HG02938 (cell line): ENCODE measurements around the gene KIAA1671.

Source experiments
- ATAC-seq: cut with Tn5 transposase; IDR thresholded peaks from one replicate; pipeline ENCODE4 v1.9.1; 2021; ENCODE audit warnings: mild to moderate bottlenecking, moderate library complexity; ENCODE audit not compliant: unreplicated experiment

KIAA1671 gene

DNA sequence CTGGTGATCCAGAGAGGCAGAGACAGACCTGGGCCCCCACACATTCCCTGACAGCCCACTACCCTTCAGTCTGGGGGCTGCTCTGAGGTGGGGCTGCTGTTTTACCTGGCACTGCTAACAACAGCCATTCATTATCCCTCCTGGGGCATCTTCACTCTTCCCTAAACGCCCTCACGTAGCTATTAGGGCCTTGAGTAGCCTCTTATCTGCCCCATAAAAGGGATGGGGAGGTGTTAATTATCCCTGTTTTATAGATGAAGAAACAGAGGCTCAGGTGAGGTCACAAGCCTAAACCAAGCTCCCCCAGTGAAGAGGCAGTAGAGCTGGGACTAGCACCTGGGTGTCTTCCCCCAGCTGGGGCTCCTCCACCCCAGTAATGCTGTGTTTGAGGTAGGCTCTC, 79.5 kb downstream of the KIAA1671 start:
- ATAC-seq = no peak

DNA sequence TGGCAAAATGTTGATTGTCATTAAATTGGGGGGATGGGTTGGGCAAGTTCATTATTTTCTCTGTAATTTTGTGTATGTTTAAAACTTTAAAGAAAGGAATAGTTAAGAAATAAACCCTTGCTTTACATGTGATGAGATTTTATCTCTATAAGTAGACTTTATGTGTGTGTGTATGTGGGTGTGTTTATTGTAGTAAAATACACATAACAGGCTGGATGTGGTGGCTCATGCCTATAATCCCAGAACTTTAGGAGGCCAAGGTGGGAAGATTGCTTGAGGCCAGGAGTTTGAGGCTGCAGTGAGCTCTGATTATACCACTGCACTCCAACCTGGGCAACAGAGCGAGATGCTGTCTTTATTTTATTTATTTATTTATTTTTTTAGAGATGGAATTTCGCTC, 83.2 kb downstream of the KIAA1671 start:
- ATAC-seq = no peak

DNA sequence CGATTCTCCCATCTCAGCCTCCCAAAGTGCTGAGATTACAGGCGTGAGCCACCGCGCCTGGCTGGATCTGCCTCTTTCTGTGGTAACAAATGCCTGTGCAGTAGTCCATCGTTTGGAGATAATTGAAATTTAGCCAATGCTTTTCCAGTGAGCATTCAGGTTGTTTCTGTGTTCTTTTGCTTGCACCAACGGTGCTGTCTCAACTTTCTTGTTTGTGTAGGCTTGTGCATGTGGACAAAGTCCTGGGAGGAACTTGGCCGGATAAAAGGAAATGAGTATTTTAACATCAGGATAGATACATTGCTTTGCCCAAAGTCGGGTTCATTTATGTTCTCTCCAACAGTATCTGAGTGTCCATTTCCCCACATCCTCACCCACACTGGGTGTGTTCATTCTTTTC, 85.7 kb downstream of the KIAA1671 start:
- no peak for ATAC-seq

DNA sequence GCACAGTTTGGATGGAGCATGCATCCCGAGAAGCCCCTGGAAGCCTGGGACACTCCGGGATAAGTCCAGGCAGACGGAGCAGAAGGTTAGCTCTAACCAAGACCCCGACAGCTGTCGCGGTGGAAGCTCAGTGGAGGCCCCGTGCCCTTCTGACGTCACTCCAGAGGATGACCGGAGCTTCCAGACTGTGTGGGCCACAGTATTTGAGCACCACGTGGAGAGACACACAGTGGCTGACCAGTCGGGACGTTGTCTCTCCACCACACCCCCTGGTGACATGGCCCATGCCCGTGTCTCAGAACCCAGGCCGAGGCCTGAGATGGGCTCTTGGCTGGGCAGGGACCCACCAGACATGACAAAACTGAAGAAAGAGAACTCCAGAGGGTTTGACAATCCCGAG, 86.3 kb downstream of the KIAA1671 start:
- ATAC-seq = no peak

DNA sequence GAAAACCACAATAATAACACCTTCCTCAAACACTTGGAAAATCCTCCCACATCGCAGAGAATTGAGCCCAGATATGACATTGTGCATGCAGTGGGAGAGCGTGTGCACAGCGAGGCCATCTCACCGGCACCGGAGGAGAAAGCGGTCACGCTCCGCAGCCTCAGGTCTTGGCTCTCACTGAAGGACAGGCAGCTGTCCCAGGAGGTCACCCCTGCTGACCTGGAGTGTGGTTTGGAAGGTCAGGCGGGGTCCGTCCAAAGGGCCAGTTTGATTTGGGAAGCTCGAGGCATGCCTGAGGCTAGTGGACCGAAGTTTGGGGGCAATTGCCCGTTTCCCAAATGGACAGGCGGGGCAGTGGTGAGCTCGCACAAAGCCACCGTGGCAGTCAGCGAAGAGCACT, 86.7 kb downstream of the KIAA1671 start:
- no peak for ATAC-seq

DNA sequence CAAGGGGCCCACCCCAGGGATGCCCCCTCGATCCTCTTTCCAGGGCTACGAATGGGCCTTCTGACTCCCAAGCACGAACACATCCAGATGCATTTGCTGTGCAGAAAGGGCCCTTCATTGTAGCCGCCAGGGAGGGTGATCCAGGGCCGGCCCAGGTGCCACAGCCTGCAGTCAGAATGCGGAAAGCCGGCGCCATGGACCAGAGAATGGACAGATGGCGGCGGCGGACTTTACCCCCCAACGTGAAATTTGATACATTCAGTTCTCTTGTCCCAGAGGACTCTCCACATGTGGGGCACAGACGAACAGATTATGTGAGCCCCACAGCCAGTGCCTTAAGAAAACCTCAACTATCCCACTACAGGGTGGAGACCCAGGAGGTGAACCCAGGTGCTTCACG, 87.2 kb downstream of the KIAA1671 start:
- ATAC-seq = no peak

DNA sequence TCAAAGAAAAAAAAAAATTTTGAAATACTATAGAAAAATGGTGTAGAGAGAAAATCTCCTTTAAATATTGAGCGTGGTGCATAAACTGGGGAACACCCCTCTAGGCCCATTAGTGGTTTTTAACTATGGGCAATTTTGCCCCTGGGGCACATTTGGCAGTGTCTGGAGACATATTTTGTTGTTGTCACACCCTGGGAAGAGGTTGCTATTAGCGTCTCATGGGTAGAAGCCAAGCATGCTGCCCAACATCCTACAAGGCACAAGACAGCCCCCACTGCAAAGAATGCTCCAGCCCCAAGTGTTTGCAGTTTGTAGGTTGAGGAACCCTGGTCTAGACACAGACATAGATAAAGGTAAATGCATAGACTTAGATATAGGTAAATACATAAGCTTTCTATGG, 92.6 kb downstream of the KIAA1671 start:
- ATAC-seq = no peak

DNA sequence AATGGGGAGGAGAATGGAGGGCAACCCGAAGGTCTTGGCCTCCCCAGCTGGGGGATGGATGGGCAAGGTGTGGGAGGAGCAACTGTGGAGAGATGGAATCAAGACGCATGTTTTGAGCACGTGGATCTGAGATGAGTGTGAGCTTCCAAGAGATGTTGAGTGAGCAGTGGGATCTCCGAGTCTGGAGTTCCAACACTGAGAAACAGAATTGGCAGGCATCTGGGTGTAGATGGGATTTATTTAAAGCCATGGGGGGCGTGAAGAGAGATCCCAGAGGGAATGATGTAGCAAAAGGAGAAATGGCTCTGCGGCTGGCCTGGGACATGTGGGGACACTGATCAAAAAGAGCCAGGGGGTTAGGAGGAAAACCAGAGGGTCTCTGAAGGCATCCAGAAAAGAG, 95.6 kb downstream of the KIAA1671 start:
- no peak for ATAC-seq

DNA sequence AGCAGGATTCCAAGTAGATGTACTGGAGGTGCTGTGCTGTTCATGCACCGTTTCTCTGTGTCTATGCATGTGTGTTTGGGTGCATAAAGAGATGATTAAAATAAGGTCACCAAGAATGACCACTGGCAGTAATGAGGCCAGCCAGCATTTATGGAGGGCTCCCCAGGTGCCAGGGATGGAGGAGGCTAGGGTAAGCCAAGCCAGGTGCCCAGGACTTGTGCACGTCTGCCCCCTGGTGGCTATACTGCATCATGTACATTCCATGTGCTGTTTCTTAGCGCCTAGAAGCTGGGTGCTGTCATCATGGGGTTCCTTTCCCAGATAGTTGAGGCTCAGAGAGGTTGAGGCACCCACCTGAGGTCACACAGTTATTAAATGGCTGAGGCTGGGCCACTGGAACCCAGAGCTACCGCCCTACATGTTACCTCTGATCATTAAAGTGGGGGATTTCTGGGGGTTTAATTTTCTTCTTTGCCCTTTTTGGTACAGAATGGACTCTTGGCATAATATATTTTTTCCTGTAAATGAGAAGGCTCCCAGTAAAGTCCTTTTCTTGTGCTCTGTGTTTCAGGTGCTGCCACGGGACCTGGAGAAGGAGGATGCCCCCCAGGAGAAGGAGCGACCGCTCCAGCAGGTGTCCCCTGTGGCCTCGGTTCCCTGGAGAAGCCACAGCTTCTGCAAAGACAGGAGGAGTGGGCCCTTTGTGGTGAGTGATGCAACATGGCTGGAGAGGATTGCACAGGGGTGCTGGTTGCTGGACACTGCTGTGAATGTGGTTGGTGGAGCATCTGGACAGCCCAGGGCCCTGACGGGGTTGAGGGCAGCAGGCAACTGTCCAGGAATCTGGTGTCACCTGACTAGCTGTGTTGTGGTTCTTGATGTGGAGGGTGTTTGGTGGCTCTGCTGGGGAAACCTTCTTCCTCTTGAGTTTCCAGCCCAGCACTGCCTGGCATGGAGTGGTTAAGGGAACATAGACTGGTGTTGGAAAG, 96.4 kb downstream of the KIAA1671 start:
- no peak for ATAC-seq

DNA sequence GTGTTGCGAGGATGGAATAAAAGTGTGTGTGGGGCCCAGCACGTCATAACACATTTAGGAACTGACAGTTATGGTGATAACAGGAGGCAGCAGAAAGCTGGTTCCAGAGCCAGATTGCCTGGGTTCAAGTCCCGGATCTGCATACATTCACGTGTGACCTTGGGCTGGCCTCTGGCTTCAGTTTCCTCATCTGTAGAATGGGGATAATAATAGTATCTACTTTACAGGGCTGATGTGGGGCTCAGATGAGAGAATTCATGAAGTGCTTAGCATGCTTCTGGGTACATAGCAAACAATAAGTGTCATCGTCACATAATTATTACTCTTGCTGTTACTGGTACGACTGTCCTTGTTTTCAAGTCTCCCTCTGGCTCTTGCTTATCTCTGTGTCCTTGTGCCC, 97.3 kb downstream of the KIAA1671 start:
- no peak for ATAC-seq

DNA sequence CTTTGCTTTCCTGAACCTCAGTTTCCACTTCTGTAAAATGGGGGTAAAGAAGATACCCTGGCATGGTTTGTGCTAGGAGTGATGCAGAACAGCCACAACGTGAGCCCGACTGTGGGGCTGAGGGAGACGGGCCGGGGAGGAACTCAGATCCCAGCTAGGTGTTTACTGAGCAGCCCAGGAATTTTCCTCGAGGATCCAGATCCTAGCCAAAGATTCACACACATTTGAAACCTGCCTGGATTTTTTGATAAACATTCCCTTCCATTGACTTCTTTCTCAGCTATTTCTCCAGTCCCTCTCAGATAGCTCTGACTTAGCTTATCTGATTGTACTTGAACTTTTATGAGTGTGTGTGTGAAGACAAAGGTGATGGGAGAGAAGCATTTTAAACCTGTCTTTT, 98.0 kb downstream of the KIAA1671 start:
- ATAC-seq = no peak

DNA sequence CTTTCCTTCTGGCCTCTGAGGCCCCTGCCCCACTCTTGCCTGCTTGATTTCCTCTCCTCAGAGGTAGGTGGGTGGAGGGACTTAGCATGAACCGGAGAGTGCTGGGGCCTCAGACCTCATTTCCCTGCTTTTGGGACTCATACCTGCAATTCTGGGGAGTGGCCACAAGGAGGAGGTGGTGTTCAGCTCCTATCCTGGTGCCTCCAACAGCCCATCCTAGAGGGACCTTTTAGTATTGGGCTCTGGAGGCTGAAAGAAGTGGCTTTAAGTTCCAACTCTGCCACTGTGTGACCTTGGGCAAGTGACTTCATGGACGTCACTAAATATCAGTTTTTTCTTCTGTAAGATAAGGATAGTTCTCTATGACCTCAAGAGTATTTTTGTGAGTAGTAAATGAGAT, 98.6 kb downstream of the KIAA1671 start:
- ATAC-seq = no peak

DNA sequence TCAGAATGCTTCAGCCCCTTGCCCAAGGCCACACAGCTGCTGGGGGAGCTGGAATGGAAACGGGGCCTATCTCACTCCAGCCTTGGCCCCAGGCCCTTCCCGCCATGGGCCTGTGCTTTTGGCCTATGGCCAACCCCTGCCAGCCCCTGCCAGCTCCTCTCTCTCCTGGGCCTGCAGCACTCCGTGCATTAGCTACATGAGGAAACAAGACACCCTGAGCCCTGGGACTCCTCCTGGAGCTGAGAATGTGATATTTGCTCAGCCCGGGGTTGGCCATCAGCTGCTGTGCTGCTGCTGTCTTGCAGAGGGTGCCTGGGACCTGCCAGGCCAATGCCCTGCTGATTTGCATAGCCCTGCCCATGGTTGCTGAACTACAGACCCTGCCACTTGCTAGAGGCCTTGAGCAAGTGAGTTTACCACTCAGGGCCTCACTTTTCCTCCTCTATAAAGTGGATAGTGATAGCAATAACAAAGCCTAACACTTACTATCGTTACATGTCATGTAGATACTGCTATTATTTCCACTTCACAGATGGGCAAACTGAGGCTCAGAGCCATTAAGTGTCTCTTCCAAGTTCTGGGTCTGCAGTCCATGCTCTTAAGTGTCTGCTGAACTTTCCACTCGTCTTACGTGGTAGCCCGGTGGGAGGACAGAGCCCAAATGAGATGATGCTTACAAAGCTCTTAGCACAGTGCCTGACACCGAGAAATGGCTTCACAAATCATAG, 99.6 kb downstream of the KIAA1671 start:
- ATAC-seq = no peak

DNA sequence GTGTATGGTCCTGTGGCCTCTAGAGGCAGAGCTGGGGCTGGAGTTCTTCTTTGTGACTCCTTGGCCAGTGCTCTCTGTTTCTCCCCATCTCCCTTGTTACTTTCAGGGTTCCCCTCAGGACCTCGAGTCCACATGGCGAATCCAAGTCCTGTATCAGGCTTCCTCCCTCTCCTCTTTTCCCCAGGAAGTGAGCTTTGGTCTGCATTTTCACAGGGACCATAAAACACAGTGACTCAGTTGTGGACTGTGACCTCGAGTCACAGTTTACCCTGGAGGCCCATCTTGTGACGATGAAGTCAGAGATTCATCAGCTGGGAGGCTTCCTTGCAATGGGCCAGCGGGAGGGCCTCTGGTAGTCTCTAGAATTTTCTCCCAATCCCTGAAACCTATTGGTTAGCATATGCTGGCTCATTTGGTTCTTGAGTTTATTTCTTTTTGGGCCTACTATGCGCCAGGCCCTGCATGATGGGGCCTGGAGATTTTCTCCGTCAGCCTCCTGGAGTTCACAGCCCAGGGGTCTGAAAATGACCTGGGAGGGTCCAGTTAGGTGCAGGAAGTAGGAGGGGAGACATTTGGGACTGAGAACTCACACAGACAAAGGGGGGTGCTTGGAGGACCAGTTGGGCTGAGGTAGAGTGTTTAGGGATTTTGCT, 100.8 kb downstream of the KIAA1671 start:
- ATAC-seq = no peak

DNA sequence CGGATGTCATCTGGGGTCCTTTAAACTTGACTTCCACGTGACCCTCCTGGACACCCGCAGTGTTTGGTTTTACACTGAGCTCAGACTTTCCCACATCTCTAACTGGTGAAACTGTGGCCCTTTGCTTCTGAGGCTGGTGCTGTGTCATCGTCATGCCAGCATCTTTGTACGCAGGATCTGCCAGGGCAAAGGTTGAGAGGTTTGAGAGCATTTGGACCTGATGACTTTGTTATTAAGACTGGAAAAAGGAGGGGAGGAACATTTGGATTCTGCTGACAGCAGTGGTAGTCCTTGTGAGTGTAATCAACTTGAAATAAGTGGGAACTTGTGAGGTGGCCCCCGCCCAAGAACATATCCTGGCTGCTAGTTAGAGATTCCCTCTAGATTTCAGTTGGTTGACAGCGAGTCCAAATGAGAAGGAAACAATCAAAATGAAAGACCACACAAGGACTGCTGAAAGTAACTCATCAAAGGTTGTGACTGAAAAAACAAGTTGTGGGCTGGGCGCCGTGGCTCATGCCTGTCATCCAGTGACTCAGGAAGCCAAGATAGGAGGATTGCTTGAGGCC, 102.5 kb downstream of the KIAA1671 start:
- no peak for ATAC-seq

DNA sequence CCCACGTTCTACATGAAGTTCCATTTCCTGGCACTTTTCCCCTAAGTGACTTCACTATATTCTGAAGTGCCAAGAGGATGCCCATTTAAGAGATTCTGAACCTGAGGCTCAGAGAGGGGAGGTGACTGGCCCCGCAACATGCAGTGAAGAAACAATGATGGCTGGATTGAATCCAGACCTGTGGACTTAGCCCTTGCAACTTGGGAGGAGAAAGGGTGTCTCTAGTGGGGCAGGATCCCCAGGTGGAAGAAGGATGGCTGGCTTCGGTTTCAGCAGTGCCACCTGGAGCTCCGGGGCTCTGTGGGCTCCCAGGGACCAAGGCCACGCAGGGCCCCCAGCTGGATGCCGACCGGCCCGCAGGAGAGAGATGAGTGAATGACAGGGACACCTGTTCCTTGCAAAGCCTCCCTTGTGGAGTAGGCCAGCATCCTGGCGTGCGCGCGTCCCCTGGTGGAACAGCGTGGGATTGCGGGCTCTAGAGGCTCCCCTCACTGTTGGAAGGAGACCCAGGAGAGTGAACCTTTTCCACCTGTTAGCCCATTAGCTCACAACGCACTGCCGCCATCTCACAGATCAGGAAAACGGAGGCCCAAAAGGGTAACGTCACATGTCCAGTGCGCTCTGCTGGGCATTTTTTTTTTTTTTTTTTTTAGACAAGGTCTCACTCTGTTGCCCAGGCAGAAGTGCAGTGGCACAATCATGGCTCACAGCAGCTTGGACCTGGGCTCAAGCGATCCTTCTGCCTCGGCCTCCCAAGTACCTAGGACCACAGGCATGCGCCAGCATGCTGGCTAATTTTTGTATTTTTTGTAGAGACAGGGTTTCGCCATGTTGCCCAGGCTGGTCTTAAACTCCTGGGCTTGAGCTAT, 104.7 kb downstream of the KIAA1671 start:
- no peak for ATAC-seq

DNA sequence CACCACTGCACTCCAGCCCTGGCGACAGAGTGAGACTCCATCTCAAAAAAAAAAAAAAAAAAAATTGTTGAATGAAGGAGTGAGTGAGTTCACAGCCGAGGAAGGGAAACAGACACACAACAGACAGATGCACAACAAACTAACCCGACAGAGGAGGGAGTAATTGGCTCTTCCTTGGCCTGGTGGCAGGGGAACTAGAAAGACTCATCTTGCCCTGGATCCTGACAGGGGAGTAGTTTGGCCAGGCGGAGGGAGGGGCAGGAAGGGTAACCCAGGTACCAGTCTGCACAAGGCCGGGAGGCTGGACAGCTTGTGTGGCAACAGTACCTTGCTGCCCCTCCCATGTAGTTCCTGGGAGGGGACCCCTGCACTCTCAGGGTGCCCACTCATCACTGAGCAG, 106.9 kb downstream of the KIAA1671 start:
- no peak for ATAC-seq

DNA sequence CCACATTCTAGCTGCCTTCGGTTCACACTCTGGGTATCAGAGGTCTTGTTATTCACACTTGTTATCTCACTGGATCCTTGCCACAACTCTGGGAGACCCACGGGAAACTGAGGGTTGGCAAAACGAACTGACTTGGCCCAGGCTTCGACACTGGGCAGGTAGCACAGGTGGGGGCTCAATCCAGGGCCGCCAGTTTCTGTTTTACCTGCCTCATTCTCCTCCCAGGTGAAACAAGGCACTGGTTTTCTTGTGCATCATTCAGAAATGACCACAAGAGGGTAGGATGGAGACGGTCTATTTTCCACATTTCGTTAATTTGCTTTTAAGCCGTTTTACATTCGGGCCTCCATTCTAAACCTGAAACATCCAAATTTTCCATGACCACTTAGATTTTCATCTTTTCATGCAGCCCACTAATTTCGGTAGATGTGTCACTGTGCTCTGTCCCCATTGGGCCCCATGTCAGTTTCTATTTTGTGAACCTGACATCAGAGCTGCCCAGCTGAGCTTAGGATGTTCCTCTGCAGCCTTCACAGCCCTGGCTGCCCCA, 108.1 kb downstream of the KIAA1671 start:
- no peak for ATAC-seq

DNA sequence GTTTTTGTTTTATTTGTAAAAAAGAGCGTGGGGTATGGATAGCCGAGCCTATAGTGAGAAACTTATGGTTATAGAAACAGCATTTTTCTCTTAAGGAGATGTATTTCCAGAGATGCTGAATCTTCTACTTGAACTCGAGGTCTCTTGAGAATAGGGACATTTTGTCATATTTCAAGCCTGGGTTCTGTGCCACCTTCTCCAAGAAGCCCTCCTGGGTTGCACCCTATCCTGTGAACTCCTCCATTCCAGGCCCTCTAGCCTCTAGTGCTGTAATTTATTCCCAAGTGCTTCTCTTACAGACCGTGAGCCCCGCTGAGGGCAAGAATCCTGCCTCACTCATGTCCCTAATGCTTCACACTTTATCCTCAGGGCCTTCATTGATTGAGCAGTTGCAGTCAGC, 108.6 kb downstream of the KIAA1671 start:
- ATAC-seq = no peak
